Measurements from ENCODE around the gene ZNF532.

ZNF532 gene

DNA sequence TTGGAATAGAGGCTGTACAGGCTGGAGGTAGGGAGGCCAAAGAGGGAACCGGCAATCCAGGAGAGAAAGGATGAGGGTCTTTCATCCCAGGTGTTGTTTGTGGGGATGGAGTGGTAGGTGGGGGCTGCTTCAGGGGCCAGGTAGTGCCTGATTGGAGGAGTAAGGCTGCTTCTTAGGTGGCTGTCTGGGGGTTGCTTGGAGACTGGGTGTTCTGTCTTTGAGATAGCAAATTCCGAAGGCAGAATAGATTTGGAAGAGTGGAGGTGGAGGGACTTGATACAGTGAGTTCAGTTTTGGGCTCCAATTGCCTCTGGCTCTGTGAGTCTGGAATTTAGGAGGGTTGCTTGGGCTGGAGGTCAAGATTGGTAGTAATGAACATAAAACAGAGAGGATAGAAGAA, 5.9 kb downstream of the ZNF532 start:
- DNase-seq (ENCODE audit: low read depth), result no peak
- TF ChIP-seq, protein P1, sequence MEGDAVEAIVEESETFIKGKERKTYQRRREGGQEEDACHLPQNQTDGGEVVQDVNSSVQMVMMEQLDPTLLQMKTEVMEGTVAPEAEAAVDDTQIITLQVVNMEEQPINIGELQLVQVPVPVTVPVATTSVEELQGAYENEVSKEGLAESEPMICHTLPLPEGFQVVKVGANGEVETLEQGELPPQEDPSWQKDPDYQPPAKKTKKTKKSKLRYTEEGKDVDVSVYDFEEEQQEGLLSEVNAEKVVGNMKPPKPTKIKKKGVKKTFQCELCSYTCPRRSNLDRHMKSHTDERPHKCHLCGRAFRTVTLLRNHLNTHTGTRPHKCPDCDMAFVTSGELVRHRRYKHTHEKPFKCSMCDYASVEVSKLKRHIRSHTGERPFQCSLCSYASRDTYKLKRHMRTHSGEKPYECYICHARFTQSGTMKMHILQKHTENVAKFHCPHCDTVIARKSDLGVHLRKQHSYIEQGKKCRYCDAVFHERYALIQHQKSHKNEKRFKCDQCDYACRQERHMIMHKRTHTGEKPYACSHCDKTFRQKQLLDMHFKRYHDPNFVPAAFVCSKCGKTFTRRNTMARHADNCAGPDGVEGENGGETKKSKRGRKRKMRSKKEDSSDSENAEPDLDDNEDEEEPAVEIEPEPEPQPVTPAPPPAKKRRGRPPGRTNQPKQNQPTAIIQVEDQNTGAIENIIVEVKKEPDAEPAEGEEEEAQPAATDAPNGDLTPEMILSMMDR (conservative IDR thresholded peaks at IDR 0.05; ENCODE audit: low read depth, low read length), result no peak
- H3K4me3 ChIP-seq (ENCODE audit: low read length), result no peak overlapping the region

DNA sequence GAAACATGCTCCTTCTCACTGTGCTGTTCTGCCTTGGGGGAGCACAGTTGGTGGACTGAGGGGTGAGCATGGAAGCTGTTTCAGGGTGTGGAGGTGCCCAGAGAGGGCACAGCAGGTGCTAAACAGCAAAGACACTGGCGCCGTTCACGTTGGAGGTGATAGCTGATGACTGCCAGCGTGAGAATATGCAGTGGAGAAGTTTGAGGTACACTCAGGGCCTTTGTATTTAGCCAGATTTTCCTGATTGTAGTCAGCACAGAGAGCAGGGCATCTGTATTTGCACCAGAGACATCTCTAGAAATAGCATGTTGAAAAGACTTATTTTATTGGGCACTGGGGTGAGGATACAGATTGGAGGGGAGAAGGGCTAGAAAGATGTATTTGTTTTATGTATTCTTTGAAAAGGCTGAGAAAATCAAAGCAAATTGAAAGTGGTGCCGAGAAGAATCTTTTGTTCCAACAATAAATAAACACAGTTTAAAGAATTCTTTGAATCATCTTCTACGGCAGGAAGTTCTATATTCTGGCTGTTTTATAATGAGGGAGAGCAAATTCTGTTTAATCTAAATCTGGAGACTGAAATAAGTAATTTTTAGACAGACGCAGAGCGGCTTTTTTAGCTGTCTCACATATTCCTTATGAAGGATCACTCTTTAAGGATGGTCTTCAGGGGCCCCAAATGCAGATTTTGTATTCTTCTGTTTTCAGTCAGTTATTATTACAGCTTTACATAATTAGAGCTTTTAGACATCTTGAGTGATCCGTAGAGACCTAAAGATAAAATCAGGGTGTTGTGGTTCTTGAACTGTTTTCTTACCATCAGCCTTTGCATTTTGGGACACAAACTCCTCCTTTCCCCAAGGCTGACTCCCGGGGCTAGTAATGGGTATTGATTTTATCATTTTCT, 7.1 kb downstream of the ZNF532 start:
- H3K4me3 ChIP-seq (ENCODE audit: low read length), result no peak overlapping the region
- no peak for DNase-seq (ENCODE audit: low read depth)
- TF ChIP-seq, protein P1 (conservative IDR thresholded peaks at IDR 0.05; ENCODE audit: low read depth, low read length), result no peak

DNA sequence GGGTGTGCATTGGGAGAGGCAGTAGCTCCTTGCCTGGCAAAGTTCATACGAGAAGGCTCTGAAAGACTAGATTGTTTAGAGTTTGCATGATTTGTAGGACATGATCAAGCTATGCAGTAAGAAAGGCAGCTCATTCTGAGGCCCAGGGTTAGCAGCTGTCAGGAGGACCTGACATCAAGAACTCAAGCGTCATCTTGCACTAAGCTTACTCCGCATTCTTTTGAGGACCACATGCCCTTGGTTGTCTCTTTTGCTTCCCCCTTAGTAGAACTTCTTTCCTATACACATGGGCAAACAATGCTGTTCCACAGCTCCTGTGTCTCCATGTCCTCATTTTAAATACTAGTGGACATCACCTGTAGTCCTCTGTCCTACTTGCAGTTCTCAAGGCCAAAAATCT, 14.0 kb downstream of the ZNF532 start:
- DNase-seq (ENCODE audit: low read depth), result no peak
- TF ChIP-seq, protein P1 (conservative IDR thresholded peaks at IDR 0.05; ENCODE audit: low read depth, low read length), result no peak
- H3K4me3 ChIP-seq (ENCODE audit: low read length), result no peak overlapping the region

DNA sequence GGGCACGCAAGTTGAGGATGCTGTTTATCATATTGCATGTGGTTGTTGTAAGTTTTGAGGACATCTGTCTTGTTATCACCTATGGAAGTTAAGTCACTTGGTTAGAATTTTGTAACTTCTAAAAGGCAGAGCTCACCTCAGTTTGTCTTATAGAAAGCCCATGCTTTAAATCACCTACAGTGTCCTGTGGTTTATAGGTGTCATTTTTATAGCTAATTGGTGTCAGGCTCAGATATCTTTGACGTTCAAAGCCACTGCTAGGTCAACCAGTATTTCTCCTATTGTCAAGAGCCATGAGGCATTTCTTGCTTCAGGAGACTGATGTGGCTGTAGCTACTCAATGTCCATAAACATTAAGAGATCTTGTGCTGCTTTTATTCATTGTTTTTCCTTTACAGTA, 16.8 kb downstream of the ZNF532 start:
- DNase-seq (ENCODE audit: low read depth), result no peak
- no peak overlapping the region for H3K4me3 ChIP-seq (ENCODE audit: low read length)
- TF ChIP-seq, protein P1 (conservative IDR thresholded peaks at IDR 0.05; ENCODE audit: low read depth, low read length), result no peak

DNA sequence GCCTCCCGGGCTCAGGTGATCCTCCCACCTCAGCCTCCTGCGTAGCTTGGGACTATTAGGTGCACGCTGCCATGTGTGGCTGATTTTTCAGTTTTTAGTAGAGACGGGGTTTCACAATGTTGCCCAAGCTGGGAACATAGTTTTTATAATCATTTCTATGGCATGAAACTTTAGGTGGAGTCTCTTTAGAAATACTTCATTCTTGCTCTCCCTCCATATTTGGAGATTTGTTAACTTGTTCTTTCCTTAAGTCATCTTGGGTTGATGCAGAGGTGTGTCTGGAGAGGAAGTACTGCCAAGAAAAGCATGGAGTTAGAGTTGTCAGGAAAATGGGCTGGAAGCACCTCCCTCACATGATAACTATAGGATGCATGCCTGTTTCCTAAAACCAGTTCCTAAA, 17.4 kb downstream of the ZNF532 start:
- no peak overlapping the region for H3K4me3 ChIP-seq (ENCODE audit: low read length)
- TF ChIP-seq, protein P1 (conservative IDR thresholded peaks at IDR 0.05; ENCODE audit: low read depth, low read length), result no peak
- DNase-seq (ENCODE audit: low read depth), result no peak

DNA sequence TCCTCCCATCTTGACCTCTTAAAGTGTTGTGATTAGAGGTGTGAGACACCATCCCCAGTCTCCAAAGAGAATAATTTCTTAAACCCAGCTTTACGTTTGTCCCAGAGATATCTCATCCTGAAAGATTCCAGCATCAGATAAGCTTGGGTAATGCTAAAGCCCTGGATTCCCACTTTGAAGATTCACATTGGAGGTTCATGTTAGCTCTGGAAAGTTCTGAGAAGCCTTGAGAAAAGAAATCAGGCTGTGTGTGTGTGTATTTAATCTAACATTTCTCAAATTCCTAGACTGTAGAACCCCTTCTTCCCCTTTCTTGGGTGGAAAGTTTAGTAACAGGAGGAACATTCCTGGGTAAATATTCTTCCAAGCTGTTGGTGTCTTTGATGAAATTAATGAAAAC, 18.0 kb downstream of the ZNF532 start:
- DNase-seq (ENCODE audit: low read depth), result no peak
- H3K4me3 ChIP-seq (ENCODE audit: low read length), result no peak overlapping the region
- TF ChIP-seq, protein P1 (conservative IDR thresholded peaks at IDR 0.05; ENCODE audit: low read depth, low read length), result no peak

DNA sequence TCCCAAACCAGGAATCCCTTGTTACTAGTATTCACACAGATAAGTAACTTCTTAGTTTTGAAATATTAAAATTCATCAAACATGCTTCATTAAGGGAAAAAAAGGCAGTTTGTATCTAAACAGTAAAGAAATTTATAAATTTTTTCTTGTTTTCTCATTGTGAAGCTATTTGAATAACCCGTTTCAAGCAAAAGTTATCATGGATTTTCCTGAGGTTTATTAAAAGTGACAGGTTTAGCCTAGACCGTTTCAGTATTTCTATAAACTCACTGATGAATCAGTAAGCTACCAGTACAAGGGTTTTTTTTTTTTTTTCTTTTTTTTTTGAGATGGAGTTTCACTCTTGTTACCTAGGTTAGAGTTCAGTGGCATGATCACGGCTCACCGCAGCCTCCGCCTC, 20.0 kb downstream of the ZNF532 start:
- TF ChIP-seq, protein P1 (conservative IDR thresholded peaks at IDR 0.05; ENCODE audit: low read depth, low read length), result no peak
- H3K4me3 ChIP-seq (ENCODE audit: low read length), result no peak overlapping the region
- DNase-seq (ENCODE audit: low read depth), result no peak
